HEK293 (cell line): Measurements from ENCODE around the gene NOC2L.
A peak's percentile ranks its signal among the peaks of the same experiment; 100 is the strongest.

Experiments used
- BCL11B ChIP-seq: fragments of 450-650 bp; formaldehyde crosslinking; IDR thresholded peaks from 2 replicates; pipeline ENCODE4 v1.5.1; 2016; ENCODE audit warnings: low read depth, missing biosample characterization, missing genetic modification characterization
- FEZF1 ChIP-seq: fragments of 450-650 bp; formaldehyde crosslinking; IDR thresholded peaks from 2 replicates; pipeline ENCODE4 v1.5.1; 2016; ENCODE audit warnings: missing biosample characterization, missing genetic modification characterization
- GFI1B ChIP-seq: fragments of 450-650 bp; formaldehyde crosslinking; IDR thresholded peaks from 2 replicates; pipeline ENCODE4 v1.5.1; 2016; ENCODE audit warnings: missing biosample characterization, missing genetic modification characterization
- HOXD13 ChIP-seq: sonication (generic); formaldehyde crosslinking; IDR thresholded peaks from 2 replicates; pipeline ENCODE4 v1.8.0; 2022; ENCODE audit warnings: missing genetic modification reagents, borderline replicate concordance
- SALL2 ChIP-seq: fragments of 450-650 bp; formaldehyde crosslinking; IDR thresholded peaks from 2 replicates; pipeline ENCODE4 v1.5.0; 2017; ENCODE audit warnings: missing biosample characterization, mild to moderate bottlenecking, missing genetic modification characterization, borderline replicate concordance
- ZBTB7A ChIP-seq: fragments of 450-650 bp; formaldehyde crosslinking; IDR thresholded peaks from 2 replicates; pipeline ENCODE4 v1.5.1; 2016; ENCODE audit warnings: low read depth, missing biosample characterization, missing genetic modification characterization
- ZFP41 ChIP-seq: fragments of 450-650 bp; formaldehyde crosslinking; IDR thresholded peaks from 2 replicates; pipeline ENCODE4 v1.5.1; 2016; ENCODE audit warnings: missing biosample characterization, missing genetic modification characterization, borderline replicate concordance
- ZNF114 ChIP-seq: fragments of 450-650 bp; formaldehyde crosslinking; IDR thresholded peaks from 2 replicates; pipeline ENCODE4 v1.5.0; 2017; ENCODE audit warnings: missing biosample characterization, missing genetic modification characterization
- ZNF140 ChIP-seq: fragments of 450-650 bp; formaldehyde crosslinking; IDR thresholded peaks from 2 replicates; pipeline ENCODE4 v1.5.1; 2016; ENCODE audit warnings: missing biosample characterization, missing genetic modification characterization
- ZNF155 ChIP-seq: fragments of 450-650 bp; formaldehyde crosslinking; IDR thresholded peaks from 2 replicates; pipeline ENCODE4 v1.5.1; 2016; ENCODE audit warnings: missing biosample characterization, missing genetic modification characterization
- ZNF16 ChIP-seq: fragments of 450-650 bp; formaldehyde crosslinking; IDR thresholded peaks from 2 replicates; pipeline ENCODE4 v1.5.1; 2016; ENCODE audit warnings: low read depth, missing biosample characterization, missing genetic modification characterization
- ZNF2 ChIP-seq: fragments of 450-650 bp; formaldehyde crosslinking; IDR thresholded peaks from 2 replicates; pipeline ENCODE4 v1.5.1; 2016; ENCODE audit warnings: missing biosample characterization, missing genetic modification characterization
- ZNF23 ChIP-seq: fragments of 450-650 bp; formaldehyde crosslinking; IDR thresholded peaks from 2 replicates; pipeline ENCODE4 v1.5.1; 2016; ENCODE audit warnings: missing biosample characterization, missing genetic modification characterization, borderline replicate concordance
- ZNF266 ChIP-seq: fragments of 450-650 bp; formaldehyde crosslinking; IDR thresholded peaks from 2 replicates; pipeline ENCODE4 v1.5.1; 2016; ENCODE audit warnings: missing biosample characterization, missing genetic modification characterization, low read depth
- ZNF398 ChIP-seq: fragments of 450-650 bp; formaldehyde crosslinking; IDR thresholded peaks from 2 replicates; pipeline ENCODE4 v1.5.1; 2017; ENCODE audit warnings: missing biosample characterization, missing genetic modification characterization
- ZNF488 ChIP-seq: fragments of 450-650 bp; formaldehyde crosslinking; IDR thresholded peaks from 2 replicates; pipeline ENCODE4 v1.5.1; 2016; ENCODE audit warnings: missing biosample characterization, missing genetic modification characterization
- ZNF501 ChIP-seq: fragments of 450-650 bp; formaldehyde crosslinking; IDR thresholded peaks from 2 replicates; pipeline ENCODE4 v1.5.1; 2016; ENCODE audit warnings: missing biosample characterization, missing genetic modification characterization
- ZNF639 ChIP-seq: fragments of 450-650 bp; formaldehyde crosslinking; IDR thresholded peaks from 2 replicates; pipeline ENCODE4 v1.5.1; 2016; ENCODE audit warnings: missing biosample characterization, missing genetic modification characterization
- ZNF645 ChIP-seq: fragments of 450-650 bp; formaldehyde crosslinking; IDR thresholded peaks from 2 replicates; pipeline ENCODE4; 2016; ENCODE audit warnings: missing biosample characterization, missing genetic modification characterization
- ZNF707 ChIP-seq: fragments of 450-650 bp; formaldehyde crosslinking; IDR thresholded peaks from 2 replicates; pipeline ENCODE4 v1.5.1; 2016; ENCODE audit warnings: missing biosample characterization, missing genetic modification characterization
- ZNF76 ChIP-seq: fragments of 450-650 bp; formaldehyde crosslinking; IDR thresholded peaks from 2 replicates; pipeline ENCODE4; 2016; ENCODE audit warnings: low read depth, missing biosample characterization, missing genetic modification characterization, borderline replicate concordance
- ZNF837 ChIP-seq: fragments of 450-650 bp; formaldehyde crosslinking; IDR thresholded peaks from 2 replicates; pipeline ENCODE4 v1.5.1; 2016; ENCODE audit warnings: missing biosample characterization, missing genetic modification characterization
- TF ChIP-seq, protein P1 (sequence below): fragments of 450-650 bp; IDR thresholded peaks from 2 replicates; pipeline ENCODE4 v1.5.1; 2018; ENCODE audit warnings: missing biosample characterization, missing genetic modification characterization
- TF ChIP-seq, protein P2 (sequence below): fragments of 450-650 bp; formaldehyde crosslinking; IDR thresholded peaks from 2 replicates; pipeline ENCODE4 v1.5.1; 2016; ENCODE audit warnings: missing biosample characterization, missing genetic modification characterization
- TF ChIP-seq, protein P3 (sequence below): fragments of 450-650 bp; formaldehyde crosslinking; IDR thresholded peaks from 2 replicates; pipeline ENCODE4 v1.5.1; 2016; ENCODE audit warnings: missing biosample characterization, missing genetic modification characterization, low read depth

NOC2L gene

GRCh38 chr1:958823-959730 is at the start of gene NOC2L (continued):
- peak; percentile 93 for TF ChIP-seq ZNF76 (tag by site-specific recombination)
- TF ChIP-seq ZNF501 (tag by site-specific recombination) = peak; percentile 66; the same call in 1 of the 2 replicates
- TF ChIP-seq ZNF639 (tag by site-specific recombination) = 0 out of 2 replicates have a peak, but pooled peaks have one; percentile 32
- no peak for TF ChIP-seq SALL2 (tag by site-specific recombination)
- TF ChIP-seq, protein P1, sequence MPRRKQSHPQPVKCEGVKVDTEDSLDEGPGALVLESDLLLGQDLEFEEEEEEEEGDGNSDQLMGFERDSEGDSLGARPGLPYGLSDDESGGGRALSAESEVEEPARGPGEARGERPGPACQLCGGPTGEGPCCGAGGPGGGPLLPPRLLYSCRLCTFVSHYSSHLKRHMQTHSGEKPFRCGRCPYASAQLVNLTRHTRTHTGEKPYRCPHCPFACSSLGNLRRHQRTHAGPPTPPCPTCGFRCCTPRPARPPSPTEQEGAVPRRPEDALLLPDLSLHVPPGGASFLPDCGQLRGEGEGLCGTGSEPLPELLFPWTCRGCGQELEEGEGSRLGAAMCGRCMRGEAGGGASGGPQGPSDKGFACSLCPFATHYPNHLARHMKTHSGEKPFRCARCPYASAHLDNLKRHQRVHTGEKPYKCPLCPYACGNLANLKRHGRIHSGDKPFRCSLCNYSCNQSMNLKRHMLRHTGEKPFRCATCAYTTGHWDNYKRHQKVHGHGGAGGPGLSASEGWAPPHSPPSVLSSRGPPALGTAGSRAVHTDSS (tag by site-specific recombination) = no peak
- no peak for TF ChIP-seq FEZF1 (tag by site-specific recombination)
- TF ChIP-seq ZNF23 (tag by site-specific recombination) = no peak
- no peak for TF ChIP-seq ZNF155 (tag by site-specific recombination)
- no peak for TF ChIP-seq ZNF114
- TF ChIP-seq, protein P2, sequence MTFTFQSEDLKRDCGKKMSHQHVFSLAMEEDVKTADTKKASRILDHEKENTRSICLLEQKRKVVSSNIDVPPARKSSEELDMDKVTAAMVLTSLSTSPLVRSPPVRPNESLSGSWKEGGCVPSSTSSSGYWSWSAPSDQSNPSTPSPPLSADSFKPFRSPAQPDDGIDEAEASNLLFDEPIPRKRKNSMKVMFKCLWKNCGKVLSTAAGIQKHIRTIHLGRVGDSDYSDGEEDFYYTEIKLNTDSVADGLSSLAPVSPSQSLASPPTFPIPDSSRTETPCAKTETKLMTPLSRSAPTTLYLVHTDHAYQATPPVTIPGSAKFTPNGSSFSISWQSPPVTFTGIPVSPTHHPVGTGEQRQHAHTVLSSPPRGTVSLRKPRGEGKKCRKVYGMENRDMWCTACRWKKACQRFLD (tag by site-specific recombination) = no peak
- TF ChIP-seq ZNF645 = no peak
- no peak for TF ChIP-seq ZNF140 (tag by site-specific recombination)
- no peak for TF ChIP-seq ZBTB7A
- TF ChIP-seq BCL11B (tag by site-specific recombination) = peak; percentile 91
- no peak for TF ChIP-seq ZNF16 (tag by site-specific recombination)
- no peak for TF ChIP-seq HOXD13
- TF ChIP-seq, protein P3, sequence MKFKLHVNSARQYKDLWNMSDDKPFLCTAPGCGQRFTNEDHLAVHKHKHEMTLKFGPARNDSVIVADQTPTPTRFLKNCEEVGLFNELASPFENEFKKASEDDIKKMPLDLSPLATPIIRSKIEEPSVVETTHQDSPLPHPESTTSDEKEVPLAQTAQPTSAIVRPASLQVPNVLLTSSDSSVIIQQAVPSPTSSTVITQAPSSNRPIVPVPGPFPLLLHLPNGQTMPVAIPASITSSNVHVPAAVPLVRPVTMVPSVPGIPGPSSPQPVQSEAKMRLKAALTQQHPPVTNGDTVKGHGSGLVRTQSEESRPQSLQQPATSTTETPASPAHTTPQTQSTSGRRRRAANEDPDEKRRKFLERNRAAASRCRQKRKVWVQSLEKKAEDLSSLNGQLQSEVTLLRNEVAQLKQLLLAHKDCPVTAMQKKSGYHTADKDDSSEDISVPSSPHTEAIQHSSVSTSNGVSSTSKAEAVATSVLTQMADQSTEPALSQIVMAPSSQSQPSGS (tag by site-specific recombination) = no peak
- TF ChIP-seq ZNF266 (tag by site-specific recombination) = no peak
- TF ChIP-seq ZFP41 (tag by site-specific recombination) = no peak
- no peak for TF ChIP-seq ZNF398 (tag by site-specific recombination)
- TF ChIP-seq GFI1B = no peak
- no peak for TF ChIP-seq ZNF837 (tag by site-specific recombination)
- 0 out of 2 replicates have a peak, but pooled peaks have one; percentile 36 for TF ChIP-seq ZNF2
- TF ChIP-seq ZNF707 (tag by site-specific recombination) = 0 out of 2 replicates have a peak, but pooled peaks have one; percentile 42
- 0 out of 2 replicates have a peak, but pooled peaks have one; percentile 18 for TF ChIP-seq ZNF488 (tag by site-specific recombination)
